ENCODE data around the gene MYO5B.

The MYO5B gene

DNA sequence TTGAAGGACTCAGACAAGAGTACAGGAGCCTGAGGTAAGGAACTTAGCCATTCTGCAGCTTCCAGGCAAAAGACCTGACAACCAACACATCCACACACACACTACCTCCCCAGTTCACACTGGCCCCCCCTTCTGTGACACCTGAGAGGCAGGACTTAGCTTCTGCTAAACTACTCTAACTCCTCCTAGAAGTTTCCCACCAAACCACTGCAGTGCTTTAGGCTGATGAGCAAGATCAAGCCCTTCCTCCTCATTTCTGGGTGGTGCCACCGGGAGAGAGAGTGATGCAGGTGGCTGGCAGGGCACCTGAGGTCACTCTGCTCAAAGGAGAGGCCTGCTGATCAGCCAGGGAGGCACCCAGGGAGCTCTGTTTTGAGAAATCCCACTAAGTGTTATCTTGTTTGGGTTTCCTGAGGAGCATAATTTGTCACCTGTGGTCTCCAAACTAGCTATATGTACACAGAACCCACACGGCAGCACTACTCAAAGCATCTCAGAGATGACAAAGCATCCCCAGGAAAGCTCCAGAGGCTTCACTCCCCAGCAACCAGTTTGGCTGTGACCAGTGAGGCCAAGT is 188.4 kb downstream of the MYO5B start:
- DNase-seq = no peak

DNA sequence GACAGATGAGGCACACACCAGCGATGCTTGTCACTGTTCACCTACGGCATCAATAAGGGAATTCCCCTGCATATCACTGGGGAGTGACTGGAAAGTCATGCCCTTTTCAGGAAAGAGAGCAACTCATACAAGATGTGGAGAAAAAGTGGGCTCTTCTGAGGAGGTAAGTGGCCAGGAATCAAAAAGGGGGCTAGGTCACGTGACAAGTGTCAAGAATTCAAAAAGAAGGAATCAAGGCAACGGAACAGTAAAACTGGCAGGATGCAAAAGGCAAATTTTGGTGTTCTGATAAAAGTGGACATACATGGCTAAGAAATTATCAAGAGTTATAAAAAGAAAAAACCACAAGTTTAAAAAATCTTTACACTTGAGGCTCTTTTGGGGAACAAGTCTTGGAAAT is 190.9 kb downstream of the MYO5B start:
- no peak for DNase-seq

DNA sequence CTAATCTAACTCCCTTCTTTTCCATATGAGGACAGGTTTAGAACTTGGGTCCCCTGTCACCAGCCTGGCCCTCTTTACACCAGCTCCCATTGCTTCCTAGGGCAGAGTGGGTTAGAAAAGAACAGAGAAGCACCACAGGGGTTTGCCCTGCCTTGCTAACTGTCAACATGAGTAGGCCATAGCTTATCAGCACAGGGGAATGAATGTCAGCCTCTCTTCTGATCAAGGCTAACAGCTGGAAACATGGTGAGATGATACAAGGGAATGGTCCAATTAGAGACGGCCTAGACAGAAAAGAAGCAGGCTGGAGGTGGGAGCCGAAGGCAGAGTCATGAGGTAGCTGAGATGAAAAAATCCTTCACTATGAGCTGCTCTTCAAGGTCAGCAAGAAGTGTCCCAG is 192.2 kb downstream of the MYO5B start:
- DNase-seq = no peak

DNA sequence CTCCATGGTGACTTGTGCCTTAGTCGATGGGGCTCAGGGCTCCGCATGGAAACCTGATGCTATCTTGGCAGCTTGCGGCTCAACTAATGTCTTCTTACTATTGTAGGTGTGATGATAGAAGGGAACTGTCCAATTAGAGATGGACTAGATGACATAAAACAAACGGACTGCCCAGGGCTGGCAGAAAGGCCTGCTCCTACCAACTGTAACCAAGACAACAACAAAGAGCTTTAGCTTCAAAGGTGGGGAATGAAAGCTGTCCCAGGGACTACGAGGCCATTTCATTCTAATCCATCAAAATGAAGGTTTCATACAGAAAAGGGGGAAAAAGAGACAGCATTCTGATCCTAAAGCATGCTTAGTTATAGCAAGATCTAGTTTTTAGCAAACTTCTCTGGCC is 194.7 kb downstream of the MYO5B start:
- no peak for DNase-seq

DNA sequence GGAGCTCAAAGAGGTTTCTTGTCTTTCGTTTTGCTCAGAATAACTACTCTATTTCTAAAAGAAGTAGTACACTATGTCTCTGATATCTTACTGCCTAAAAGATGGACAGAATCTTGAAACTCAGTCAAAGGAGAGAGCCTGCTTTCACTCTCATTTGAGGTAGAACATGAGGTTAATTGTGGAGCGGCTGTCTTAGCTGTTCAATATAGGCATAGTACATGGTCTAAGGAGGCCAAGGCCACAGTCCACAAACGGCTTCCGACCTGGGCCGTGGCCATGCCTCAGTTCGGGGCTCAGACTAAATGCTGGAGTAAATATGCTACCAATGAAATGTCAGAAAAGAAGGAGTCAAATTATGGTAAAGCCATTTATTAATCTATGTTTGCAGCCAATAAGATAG is 195.8 kb downstream of the MYO5B start:
- DNase-seq = no peak

DNA sequence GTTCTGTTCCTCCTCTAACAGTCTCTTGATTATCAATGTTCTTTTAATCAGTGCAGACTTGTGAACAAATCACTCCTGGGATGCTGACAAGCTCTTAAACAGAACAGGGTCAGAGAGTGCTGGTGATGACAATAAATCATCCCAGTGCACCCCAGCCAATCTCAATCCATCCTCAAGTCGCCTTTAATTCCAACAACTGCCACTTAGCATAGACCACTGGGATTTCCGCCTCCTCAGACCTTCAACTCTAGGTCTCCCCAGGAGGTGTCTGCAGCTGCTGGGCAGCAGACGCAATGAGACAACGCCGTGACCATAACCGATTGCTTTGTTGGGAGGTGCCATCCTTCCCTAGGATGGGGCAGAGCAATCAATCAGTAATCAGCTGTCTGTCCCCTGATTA is 197.4 kb downstream of the MYO5B start:
- DNase-seq = no peak

DNA sequence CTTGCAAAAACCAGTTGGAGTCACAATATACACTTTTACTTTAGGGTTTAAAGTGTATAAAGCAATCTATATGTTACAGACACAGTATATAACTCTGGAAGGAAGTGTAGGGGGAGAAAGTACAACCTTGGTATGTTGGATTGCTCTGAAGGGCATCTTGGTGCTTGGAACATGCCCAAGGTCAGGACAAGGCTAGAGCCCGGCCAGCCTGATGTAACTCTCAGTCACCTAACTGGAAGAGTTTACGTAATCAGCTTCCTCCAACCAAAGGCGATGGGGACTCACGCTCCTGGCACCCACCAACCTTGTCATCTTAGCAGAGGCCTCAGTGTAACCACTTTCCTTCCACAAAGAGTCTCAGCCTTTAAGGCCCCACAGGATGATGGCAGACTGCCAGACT is 200.5 kb downstream of the MYO5B start:
- DNase-seq = no peak

DNA sequence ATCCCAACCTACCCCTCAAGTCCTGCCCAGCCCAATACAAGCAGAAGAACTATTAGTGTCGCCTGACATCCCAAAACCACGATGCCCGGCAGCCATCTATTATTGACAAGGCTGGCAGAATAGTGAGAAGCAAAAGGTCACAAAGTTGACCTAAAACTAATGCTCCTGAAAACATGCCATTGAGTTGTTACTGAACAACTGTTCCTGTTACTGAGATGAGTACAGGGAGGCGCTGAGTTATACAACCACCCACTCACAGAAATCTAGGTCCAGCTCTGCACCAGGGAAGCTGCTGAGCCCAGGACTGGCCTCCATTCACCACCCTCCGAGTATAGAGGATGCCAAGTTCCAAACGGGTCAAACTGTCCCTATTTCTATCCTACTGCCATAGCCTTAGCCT is 201.6 kb downstream of the MYO5B start:
- no peak for DNase-seq

DNA sequence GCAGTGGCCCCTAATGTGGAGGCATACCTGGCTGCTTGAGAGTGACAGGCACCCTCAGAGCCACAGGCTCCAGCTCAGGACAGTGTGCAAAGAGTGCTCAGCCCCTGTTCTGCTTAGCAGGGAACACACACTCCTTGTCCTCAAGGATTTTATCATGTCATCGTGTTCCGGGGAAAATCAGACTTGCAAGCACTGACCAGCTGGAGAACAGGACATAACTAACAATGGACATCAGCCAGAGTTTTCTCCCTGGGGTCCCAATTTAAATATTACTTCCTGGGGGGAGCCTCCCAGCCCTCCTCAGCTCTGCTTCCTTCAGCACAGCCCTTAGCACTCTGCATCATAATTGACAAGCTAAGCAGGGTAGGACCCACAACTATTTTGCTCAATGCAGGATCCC is 206.2 kb downstream of the MYO5B start:
- DNase-seq = no peak

DNA sequence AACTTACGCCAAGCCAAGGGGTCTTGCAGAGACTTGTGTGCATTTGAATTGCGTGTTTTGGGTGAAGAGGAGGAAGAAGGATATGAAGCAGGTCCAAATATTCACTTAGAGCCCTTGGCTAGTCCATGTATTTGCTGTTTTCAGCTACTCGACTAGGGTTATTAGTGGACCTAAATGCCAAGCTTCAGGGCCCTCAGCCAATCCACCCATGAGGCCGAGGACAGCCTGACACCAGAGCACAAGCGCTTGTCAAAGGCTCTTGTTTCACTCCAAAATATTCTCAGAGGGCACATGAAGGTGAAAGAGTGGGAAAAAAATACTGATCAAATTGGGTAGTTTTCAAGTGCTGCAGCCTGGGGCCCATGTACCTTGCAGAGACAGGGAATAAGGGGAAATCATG is 206.8 kb downstream of the MYO5B start:
- no peak for DNase-seq

DNA sequence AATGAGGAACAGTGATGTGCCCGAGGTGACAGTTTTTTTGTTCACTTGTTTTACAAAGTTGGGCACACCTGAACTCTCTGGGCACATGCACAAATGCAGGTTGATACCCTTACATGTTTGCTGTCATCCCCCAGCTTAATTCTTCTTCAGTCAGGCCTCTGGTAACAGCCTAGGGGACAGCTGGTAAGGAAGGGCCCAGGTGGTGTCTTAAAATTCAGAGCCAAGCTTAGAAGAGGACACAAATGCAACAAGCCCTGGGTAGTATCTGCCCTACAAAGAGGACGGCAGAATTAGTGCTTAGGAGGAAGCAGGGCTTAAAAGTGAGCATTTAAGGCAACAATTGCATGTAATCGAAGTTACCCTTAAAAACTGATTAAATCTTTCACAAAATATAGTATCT is 209.7 kb downstream of the MYO5B start:
- DNase-seq = no peak

DNA sequence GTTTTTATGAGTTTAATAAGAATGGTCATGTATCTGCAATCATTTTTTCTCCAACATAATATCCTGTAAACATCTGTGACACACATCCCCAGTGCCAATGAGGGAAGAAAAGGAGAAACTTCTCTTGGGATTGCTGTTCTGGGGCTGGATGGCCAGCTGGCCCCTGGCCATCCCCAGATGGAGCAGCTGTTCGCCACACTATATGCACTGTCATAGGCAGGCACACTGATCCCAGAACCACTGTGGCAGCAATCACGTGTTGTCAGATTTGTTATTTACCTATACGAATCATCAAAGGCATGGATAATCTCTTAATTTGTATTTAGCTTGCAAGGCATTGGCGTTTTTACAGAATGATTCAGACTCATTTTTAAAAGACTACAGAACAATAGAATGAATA is 214.1 kb downstream of the MYO5B start:
- no peak for DNase-seq

DNA sequence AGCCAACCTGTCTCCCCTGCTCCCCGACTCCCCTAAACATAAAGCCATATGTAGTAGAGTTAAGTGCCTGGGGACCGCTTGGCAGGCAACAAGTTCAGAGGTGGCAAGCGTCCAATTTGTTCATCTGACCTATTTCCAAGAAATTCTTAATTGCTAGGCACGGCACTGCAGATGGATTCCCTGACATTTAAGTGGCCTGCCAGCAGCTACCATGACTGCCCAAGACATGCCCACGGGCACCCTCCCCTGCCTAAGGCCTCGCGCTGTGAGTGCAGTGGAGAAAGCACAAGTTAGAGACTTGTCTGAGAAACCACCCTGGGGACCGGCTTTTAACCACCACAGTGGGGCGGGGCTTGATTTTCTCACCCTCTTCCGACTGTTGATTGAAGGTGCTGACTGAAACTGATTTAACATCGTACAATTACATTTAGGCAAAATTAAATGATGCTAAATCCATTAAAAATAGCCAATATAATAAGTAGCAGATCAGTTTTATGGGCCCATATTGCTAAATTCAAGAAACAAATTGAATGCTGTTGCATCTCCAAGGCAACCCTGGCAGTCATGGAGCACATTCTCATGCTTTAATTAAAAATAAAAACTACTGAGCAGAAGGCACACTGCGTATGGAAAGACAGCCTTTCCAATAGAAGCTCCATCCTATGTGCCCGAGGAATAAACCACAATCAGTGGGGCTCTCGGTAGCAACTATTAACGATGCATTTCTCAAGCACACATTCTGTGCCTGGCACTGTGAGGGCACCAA is 218.0 kb downstream of the MYO5B start:
- no peak for DNase-seq

DNA sequence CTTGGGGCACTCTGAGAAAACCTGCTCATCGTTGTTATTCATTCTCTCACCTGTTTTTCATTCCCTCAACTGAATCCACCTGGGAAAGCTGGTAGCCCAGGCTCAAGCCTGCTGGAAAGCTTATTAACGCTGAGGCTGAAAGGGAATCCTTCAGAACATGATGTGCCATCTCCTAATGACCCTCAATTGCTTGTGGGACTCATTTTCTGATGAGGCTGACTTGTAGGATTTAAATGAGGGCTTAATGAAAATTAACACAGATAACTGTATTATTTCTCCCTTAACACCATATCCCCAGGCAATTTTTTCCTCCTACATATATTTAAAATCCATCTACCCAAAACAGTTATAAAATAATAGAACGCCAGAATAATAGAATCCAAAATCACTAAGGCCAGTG is 218.9 kb downstream of the MYO5B start:
- DNase-seq = no peak

DNA sequence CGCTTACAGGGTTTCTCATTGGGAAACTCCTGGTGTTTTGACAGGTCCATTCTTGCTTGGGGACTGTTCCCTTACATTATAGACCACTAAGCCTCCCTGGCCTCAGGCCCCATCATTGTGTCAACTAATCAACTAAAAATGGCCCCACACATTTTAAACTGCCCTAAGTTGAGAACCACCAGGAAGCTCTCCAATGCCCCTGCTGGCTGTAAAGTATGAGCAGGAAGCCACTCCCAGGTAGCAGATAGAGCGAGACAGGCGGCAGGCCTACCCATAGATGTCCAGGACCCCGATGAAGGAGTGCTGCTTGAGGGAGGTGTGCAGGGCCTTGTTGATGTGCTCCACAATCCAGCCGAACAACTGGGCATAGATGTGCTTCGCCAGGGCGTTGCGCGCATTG is 220.9 kb downstream of the MYO5B start:
- no peak for DNase-seq

DNA sequence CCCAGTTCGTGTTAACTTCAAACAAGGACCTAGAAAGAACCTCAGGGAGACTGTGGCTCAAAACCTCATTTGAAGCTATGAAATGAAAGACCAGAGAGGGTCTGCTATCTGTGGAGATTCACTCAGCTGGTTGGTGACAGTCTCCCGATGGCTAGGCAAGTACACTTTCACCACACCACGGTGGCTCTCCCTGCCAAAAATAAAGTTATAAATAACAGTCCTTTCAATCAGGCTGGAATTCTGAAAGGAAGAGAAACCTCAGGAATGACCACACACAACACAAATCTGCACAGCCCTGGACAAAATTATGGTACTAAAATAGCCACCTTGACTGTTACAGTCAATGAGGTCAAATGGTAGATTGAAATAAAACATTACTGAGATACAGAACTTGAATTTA is 221.4 kb downstream of the MYO5B start:
- DNase-seq = no peak

DNA sequence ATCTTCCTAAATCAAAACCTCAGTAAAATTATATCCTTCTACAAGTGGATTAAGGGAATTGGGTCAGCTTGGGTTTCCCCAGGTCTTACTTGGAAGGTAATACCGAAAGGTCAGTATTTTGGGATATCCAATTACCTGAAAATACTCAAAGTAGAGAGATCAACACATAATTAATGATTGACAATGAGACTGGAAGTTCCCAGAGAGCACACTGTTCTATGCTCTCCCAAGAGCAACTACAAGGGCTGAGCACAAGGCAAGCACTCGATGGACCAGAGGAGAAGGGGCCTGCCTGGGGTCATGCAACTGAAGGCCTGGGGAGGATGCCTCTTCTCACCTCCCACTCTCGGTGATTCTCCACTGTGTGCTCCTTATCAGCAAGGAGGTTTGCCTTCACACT is 222.4 kb downstream of the MYO5B start:
- DNase-seq = no peak

DNA sequence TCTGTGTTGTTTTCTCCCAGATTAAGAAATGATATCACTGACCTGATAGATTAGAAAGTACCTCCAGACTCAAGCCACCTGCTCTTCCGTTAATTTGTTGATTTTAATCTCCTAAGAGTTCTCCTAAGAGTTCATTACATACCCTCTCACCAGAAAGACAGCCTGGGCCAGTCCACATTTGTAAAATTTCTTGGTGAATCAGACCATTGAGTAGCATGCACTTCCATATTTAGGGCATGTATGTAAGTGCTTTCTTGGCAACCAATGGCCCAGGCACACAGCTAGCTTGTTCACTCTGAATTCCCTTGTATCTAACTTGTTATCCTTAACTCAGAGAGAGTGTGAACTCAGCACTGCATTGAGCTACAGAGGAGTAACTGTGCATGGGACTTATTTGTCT is 223.5 kb downstream of the MYO5B start:
- no peak for DNase-seq

DNA sequence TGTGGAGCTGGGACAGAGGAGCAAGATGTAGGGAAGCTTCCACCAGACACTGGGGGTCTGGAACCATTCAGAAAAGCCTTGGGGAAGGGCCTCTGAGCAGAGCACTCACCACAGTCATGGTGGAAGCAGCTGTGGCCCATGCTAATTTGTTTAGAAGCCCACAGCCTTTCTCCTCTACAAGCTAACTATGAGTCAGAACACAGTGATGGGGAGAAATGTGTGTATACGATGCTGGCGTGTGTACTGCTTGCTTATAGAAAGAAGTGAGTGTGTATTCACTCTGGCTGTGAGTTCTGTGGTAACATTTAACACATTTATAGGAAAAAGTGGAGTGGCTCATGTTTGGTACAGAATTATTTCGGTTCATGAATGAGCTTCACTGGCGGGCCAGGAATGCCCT is 224.6 kb downstream of the MYO5B start:
- DNase-seq = no peak

DNA sequence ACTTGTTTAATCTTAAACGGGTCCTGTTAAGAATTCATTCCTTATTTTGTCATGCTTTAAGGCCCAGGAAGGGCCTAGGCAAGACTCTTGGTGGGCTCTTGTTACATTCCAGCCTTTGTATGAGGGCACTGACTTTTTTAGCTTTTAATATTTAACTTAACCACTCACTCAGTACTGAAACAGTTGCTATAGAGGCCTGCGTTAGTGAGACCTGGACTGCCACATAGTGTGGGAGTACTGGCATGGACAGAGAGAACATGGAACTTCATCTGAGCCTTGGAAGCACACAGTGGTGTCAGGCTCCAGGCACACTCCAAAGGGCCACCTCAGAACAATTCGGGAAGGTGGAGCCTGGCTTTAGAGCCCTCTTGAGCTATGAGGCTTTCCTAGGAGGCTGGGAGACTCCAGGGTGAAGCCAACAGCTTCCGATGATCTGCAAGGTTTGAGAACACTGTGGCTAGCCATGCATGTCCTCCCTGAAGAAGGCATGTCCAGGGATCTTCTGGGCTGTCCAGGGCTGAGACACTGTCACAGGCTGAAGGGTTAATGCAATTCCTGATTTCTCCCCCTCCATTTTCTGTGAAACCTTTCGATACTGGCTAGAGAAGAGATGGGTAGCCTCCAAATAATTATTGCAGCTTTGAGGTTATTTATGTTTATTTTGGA is 226.2 kb downstream of the MYO5B start:
- DNase-seq = no peak

DNA sequence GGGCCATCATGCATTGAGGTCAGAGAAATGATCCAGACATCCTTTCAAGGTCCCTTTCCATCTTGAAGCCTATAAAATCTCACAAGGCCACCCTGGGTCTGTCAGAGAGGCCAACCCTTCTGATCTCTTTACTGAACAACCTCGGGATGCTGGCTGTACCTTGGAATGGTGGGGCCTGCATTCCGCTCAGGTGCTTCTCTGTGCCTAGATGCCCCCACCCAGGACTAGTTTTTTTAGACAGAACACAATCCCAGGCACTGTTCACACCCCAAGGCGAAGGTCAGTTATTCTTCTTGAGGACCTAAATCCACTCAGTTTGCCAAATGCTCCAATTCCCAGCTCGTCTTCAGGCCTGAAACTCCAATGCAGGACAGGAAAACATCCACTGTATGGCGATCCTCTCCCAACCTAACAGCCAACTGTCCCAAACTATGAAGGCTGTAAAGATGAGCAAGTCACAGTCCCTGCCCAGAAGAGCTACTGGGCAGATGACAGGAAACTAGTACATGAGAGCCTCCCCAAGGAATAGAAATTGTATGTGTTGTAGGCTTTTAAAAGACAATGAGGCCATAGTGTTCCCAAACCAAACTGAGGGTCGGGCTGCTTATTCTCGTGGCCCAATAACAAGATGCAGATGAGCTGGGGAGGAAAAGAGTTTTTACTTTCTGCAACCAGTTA is 227.2 kb downstream of the MYO5B start:
- DNase-seq = no peak

DNA sequence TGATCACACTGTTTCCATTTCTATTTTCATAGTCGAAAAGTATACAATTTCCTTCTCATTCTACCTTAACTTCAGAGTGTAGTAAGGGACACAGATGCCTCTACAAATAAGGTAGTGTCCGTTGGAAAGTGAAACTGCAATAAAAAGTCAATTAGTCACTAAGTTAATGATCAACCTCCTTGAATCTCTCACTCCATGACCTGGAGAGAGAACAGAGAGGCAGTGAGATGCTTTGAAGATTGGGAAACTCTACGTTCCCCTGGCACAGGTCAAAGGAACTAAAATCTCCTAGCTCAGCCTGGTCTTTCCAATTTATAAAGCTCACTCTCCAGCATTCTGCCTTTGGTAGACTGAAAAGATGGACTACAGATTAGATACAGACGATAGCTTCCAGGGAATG is 227.8 kb downstream of the MYO5B start:
- no peak for DNase-seq

DNA sequence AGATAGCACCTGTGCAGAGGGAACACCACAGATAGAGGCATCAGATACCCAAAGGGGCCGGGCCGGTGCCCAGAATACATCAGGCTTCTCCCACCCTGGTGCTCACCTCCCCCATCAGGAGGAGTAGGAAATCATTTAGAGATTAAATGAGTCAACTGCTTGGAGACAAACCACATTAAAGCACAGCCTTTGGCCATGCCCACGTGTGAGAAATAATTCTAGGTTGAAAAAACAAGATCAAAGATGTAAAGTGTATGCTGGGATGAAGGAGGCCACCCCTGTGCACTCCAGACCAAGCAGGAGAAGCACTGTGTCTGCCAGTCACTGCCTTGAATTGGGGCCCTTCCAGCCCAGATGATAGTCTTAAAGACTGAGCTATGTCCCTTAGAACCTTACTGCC is 228.9 kb downstream of the MYO5B start:
- DNase-seq = no peak

DNA sequence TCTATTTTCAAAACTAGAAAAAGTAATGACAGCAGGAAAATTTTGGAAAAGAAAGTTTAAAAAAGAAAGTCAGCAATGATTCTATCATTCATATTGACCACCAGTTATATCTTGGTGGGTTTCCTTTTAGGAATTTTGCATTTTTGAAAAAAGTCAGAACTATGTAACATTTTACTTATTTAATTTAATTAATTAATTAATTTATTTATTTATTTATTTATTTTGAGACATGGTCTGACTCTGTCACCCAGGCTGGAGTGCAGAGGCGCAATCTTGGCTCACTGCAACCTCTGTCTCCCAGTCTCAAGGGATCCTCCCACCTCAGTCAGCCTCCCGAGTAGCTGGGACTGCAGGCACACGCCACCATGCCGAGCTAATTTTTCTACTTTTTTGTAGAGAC is 231.7 kb downstream of the MYO5B start:
- DNase-seq = no peak

All from EL (cell line).